COLO668 (cell line): ENCODE results near the gene MDM2.

Experiments used
- DNase-seq: peaks from one replicate; lab custom pipeline; 2025; ENCODE audit not compliant: unreplicated experiment; lab: John Stamatoyannopoulos, UW

The MDM2 gene

GRCh38 chr12:68873316-68873715 is 65.3 kb downstream of the MDM2 start:
- no peak for DNase-seq

- no peak for DNase-seq
Observed at GRCh38 chr12:68876461-68876860, 68.5 kb downstream of the MDM2 start.

GRCh38 chr12:68877583-68877982 is 69.6 kb downstream of the MDM2 start:
- DNase-seq = no peak

- no peak for DNase-seq
Observed at GRCh38 chr12:68878283-68878682, 70.3 kb downstream of the MDM2 start.

GRCh38 chr12:68878846-68879245 is 70.9 kb downstream of the MDM2 start:
- no peak for DNase-seq

GRCh38 chr12:68880660-68881325 is 72.8 kb downstream of the MDM2 start:
- DNase-seq = no peak

GRCh38 chr12:68882251-68882964 is 74.4 kb downstream of the MDM2 start:
- no peak for DNase-seq

- no peak for DNase-seq
Observed at GRCh38 chr12:68883151-68883550, 75.2 kb downstream of the MDM2 start.

GRCh38 chr12:68884251-68884650 is 76.3 kb downstream of the MDM2 start:
- no peak for DNase-seq

- DNase-seq = no peak
Observed at GRCh38 chr12:68885381-68885780, 77.4 kb downstream of the MDM2 start.

- DNase-seq = no peak
Observed at GRCh38 chr12:68886636-68887572, 78.9 kb downstream of the MDM2 start.

- DNase-seq = no peak
Observed at GRCh38 chr12:68887641-68888040, 79.7 kb downstream of the MDM2 start.

GRCh38 chr12:68888243-68888642 is 80.3 kb downstream of the MDM2 start:
- no peak for DNase-seq

GRCh38 chr12:68890701-68891113 is 82.7 kb downstream of the MDM2 start:
- no peak for DNase-seq

- no peak for DNase-seq
Observed at GRCh38 chr12:68891141-68891540, 83.2 kb downstream of the MDM2 start.

GRCh38 chr12:68893201-68893600 is 85.2 kb downstream of the MDM2 start:
- no peak for DNase-seq

GRCh38 chr12:68893741-68894140 is 85.8 kb downstream of the MDM2 start:
- DNase-seq = no peak

- DNase-seq = no peak
Observed at GRCh38 chr12:68894276-68894855, 86.4 kb downstream of the MDM2 start.

- no peak for DNase-seq
Observed at GRCh38 chr12:68896881-68897540, 89.0 kb downstream of the MDM2 start.

- no peak for DNase-seq
Observed at GRCh38 chr12:68899251-68899771, 91.3 kb downstream of the MDM2 start.

GRCh38 chr12:68900241-68900640 is 92.3 kb downstream of the MDM2 start:
- no peak for DNase-seq
